ENCODE measurements around the gene NCAPD2. TPM values are rescaled to one million over a fixed set of nuclear protein-coding genes. Genes with fewer than 3 reads are reported as not detected.
A peak's percentile ranks its signal among the peaks of the same experiment; 100 is the strongest.
"Not testable (repeated sequence)": the region's sequence is repeated elsewhere in the genome, so short reads cannot be mapped to it uniquely, and the experiment has no call there.

NCAPD2 gene
- total RNA-seq, 2 experiments from 2014 or later = 192 to 196 TPM

DNA sequence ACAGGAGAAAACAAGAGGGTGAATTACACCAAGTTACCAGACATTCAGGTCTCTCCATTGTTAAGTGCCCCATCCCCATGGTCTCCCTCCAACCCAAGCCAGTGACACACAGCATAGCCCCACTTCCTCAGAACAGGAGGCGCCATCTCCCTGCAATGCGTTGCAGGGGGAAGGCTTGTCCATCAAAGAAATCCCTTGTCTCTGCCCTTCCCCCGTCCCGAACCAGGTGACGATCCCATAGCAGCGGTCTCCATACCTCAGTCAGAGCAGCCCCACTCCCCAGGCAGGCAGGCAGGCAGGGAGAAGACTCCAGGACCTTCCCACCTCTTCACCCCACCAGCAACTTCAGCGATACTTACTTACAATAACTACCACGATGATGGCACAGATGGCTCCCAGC is 29.4 kb upstream of the NCAPD2 start:
- POLR2A ChIA-PET = interaction anchor here (0.8 to 2.2 kb wide), 8 partner anchors 13 to 74 kb away, joined by 3 to 16 read pairs (median 5); partner anchors contain the start of genes CD27, MRPL51 and TAPBPL
- Mint-ChIP-seq H3K4me3 (peak overlapping the region; percentile 76), H3K36me3 (peaks cover 87% of the 10 kb centered on the region), H3K4me1 (ENCODE audit: low read depth) (peaks cover 91% of the 10 kb centered on the region), H3K27me3 (no peaks in the 10 kb centered on the region), H3K9me3 (no peaks in the 10 kb centered on the region), H3K27ac (peak overlapping the region; percentile 99)
- DNase-seq = no peak
- intact Hi-C loops (cut with micrococcal nuclease) = no loop called here
- CTCF ChIA-PET = interaction anchor here (0.8 to 8.4 kb wide), 27 partner anchors 7 to 408 kb away, joined by 3 to 288 read pairs (median 8); partner anchors contain the start of genes CD27, MRPL51, SPSB2 and TAPBPL

- H3K4me3 Mint-ChIP-seq = no peak overlapping the region
- peak; percentile 45 for DNase-seq
- ChIA-PET CTCF (interaction anchor here (0.6 to 8.4 kb wide), 39 partner anchors 8 to 407 kb away, joined by 3 to 288 read pairs (median 6); partner anchors contain the start of genes CD27, GAPDH, MRPL51 and SPSB2), POLR2A (interaction anchor here (0.7 to 2.2 kb wide), 15 partner anchors 9 to 73 kb away, joined by 3 to 16 read pairs (median 4); partner anchors contain the start of genes CD27, MRPL51 and TAPBPL)
- H3K27me3 Mint-ChIP-seq = no peaks in the 10 kb centered on the region
- no peaks in the 10 kb centered on the region for H3K9me3 Mint-ChIP-seq
- H3K27ac Mint-ChIP-seq = peak overlapping the region; percentile 72
- intact Hi-C loops (cut with micrococcal nuclease) = loop anchor here (1.0 kb wide), 1 partner anchor 42 kb away; no protein-coding TSS in a partner anchor
- peaks cover 84% of the 10 kb centered on the region for H3K4me1 Mint-ChIP-seq (ENCODE audit: low read depth)
- peaks cover 77% of the 10 kb centered on the region for H3K36me3 Mint-ChIP-seq
Observed at GRCh38 chr12:6465467-6466183, 28.3 kb upstream of the NCAPD2 start.

- H3K9me3 Mint-ChIP-seq = no peaks in the 10 kb centered on the region
- H3K4me3 Mint-ChIP-seq = no peak overlapping the region
- no peaks in the 10 kb centered on the region for H3K27me3 Mint-ChIP-seq
Observed at GRCh38 chr12:6466184-6466573, 27.7 kb upstream of the NCAPD2 start.

DNA sequence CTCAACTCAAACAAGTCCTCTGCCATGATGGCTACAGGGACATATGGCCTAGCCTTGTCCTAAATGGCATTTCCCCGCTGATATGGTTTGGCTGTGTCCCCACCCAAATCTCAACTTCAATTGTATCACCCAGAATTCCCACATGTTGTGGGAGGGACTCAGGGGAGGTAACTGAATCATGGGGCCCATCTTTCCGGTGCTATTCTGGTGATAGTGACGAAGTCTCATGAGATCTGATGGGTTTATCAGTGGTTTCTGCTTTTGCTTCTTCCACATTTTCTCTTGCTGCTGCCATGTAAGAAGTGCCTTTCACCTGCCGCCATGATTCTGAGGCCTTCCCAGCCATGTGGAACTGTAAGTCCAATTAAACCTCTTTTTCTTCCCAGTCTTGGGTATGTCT is 27.2 kb upstream of the NCAPD2 start:
- H3K27me3 Mint-ChIP-seq; intact Hi-C loops (cut with micrococcal nuclease); DNase-seq; H3K9me3 Mint-ChIP-seq: not testable (repeated sequence)
- POLR2A ChIA-PET = interaction anchor here (1.4 to 5.6 kb wide), 6 partner anchors 43 to 70 kb away, joined by 4 to 54 read pairs (median 7); partner anchors contain the start of gene GAPDH
- Mint-ChIP-seq H3K36me3 (peaks cover 67% of the 10 kb centered on the region), H3K4me3 (peak overlapping the region; percentile 49), H3K27ac (peak overlapping the region; percentile 89), H3K4me1 (ENCODE audit: low read depth) (peaks cover 82% of the 10 kb centered on the region)
- CTCF ChIA-PET = interaction anchor here (1.0 to 8.4 kb wide), 13 partner anchors 10 to 146 kb away, joined by 3 to 288 read pairs (median 12); partner anchors contain the start of genes CD27, TAPBPL and TNFRSF1A

More at GRCh38 chr12:6466184-6466573, 27.7 kb upstream of the NCAPD2 start:
- intact Hi-C loops (cut with micrococcal nuclease) = no loop called here
- POLR2A ChIA-PET = interaction anchor here (0.7 to 2.2 kb wide), 10 partner anchors 10 to 71 kb away, joined by 3 to 16 read pairs (median 6); partner anchors contain the start of genes CD27 and TAPBPL
- H3K36me3 Mint-ChIP-seq = peaks cover 72% of the 10 kb centered on the region
- CTCF ChIA-PET = interaction anchor here (0.6 to 8.4 kb wide), 30 partner anchors 9 to 145 kb away, joined by 3 to 288 read pairs (median 7); partner anchors contain the start of genes CD27, GAPDH, MRPL51 and TAPBPL
- peak overlapping the region; percentile 89 for H3K27ac Mint-ChIP-seq
- no peak for DNase-seq
- H3K4me1 Mint-ChIP-seq (ENCODE audit: low read depth) = peaks cover 84% of the 10 kb centered on the region

GRCh38 chr12:6467571-6468282 is 26.2 kb upstream of the NCAPD2 start:
- Mint-ChIP-seq H3K4me1 (ENCODE audit: low read depth) (peaks cover 78% of the 10 kb centered on the region), H3K27ac (peak overlapping the region; percentile 89), H3K4me3 (peak overlapping the region; percentile 88), H3K36me3 (peaks cover 57% of the 10 kb centered on the region)
- DNase-seq; H3K27me3 Mint-ChIP-seq; H3K9me3 Mint-ChIP-seq; intact Hi-C loops (cut with micrococcal nuclease): not testable (repeated sequence)
- POLR2A ChIA-PET = interaction anchor here (0.8 to 5.6 kb wide), 5 partner anchors 10 to 69 kb away, joined by 4 to 71 read pairs (median 34); partner anchors contain the start of genes GAPDH and TAPBPL
- CTCF ChIA-PET = interaction anchor here (0.7 to 4.3 kb wide), 3 partner anchors 44 to 137 kb away, joined by 3 to 59 read pairs (median 4); no protein-coding TSS in a partner anchor

- no peaks in the 10 kb centered on the region for H3K27me3 Mint-ChIP-seq
- DNase-seq = no peak
- peak overlapping the region; percentile 89 for H3K27ac Mint-ChIP-seq
- intact Hi-C loops (cut with micrococcal nuclease) = no loop called here
- H3K36me3 Mint-ChIP-seq = peaks cover 52% of the 10 kb centered on the region
- ChIA-PET POLR2A (interaction anchor here (0.8 to 5.6 kb wide), 6 partner anchors 10 to 132 kb away, joined by 4 to 71 read pairs (median 33); partner anchors contain the start of genes GAPDH and TAPBPL), CTCF (interaction anchor here (0.7 to 4.3 kb wide), 3 partner anchors 44 to 136 kb away, joined by 3 to 59 read pairs (median 4); no protein-coding TSS in a partner anchor)
- H3K4me3 Mint-ChIP-seq = peak overlapping the region; percentile 88
- H3K9me3 Mint-ChIP-seq = no peaks in the 10 kb centered on the region
- H3K4me1 Mint-ChIP-seq (ENCODE audit: low read depth) = peaks cover 73% of the 10 kb centered on the region
Observed at GRCh38 chr12:6468283-6468575, 25.7 kb upstream of the NCAPD2 start.

GRCh38 chr12:6469092-6469491 is 24.8 kb upstream of the NCAPD2 start:
- intact Hi-C loops (cut with micrococcal nuclease) = loop anchor here (1.0 kb wide), 2 partner anchors 42 to 46 kb away; no protein-coding TSS in a partner anchor
- Mint-ChIP-seq H3K4me1 (ENCODE audit: low read depth) (peaks cover 64% of the 10 kb centered on the region), H3K4me3 (peak overlapping the region; percentile 88), H3K27me3 (no peaks in the 10 kb centered on the region), H3K9me3 (no peaks in the 10 kb centered on the region), H3K27ac (peak overlapping the region; percentile 89), H3K36me3 (peaks cover 45% of the 10 kb centered on the region)
- POLR2A ChIA-PET = interaction anchor here (2.5 to 5.6 kb wide), 8 partner anchors 9 to 133 kb away, joined by 14 to 72 read pairs (median 40); partner anchors contain the start of genes GAPDH, MRPL51, NCAPD2 and TAPBPL
- CTCF ChIA-PET = interaction anchor here (4.3 kb wide), 1 partner anchor 45 kb away, joined by 59 read pairs; no protein-coding TSS in a partner anchor
- peak; percentile 46 for DNase-seq

GRCh38 chr12:6469609-6470374 is 24.1 kb upstream of the NCAPD2 start:
- peak overlapping the region; percentile 88 for H3K4me3 Mint-ChIP-seq
- H3K4me1 Mint-ChIP-seq (ENCODE audit: low read depth) = peaks cover 57% of the 10 kb centered on the region
- no peaks in the 10 kb centered on the region for H3K27me3 Mint-ChIP-seq
- H3K9me3 Mint-ChIP-seq = no peaks in the 10 kb centered on the region
- CTCF ChIA-PET = interaction anchor here (0.9 to 4.3 kb wide), 10 partner anchors 8 to 133 kb away, joined by 3 to 59 read pairs (median 8); partner anchors contain the start of genes GAPDH, MRPL51 and TAPBPL
- H3K36me3 Mint-ChIP-seq = peaks cover 38% of the 10 kb centered on the region
- DNase-seq = no peak
- peak overlapping the region; percentile 89 for H3K27ac Mint-ChIP-seq
- intact Hi-C loops (cut with micrococcal nuclease) = loop anchor here (1.0 to 2.0 kb wide), 7 partner anchors 7 to 284 kb away; partner anchors contain the start of genes MLF2 and MRPL51
- POLR2A ChIA-PET = interaction anchor here (0.9 to 5.6 kb wide), 19 partner anchors 9 to 382 kb away, joined by 3 to 72 read pairs (median 10); partner anchors contain the start of genes CD27, GAPDH, MRPL51 and NCAPD2

GRCh38 chr12:6470375-6471163 is 23.3 kb upstream of the NCAPD2 start, which contains the start of gene VAMP1:
VAMP1 (minus strand) TSS chr12:6470677; CDS start chr12:6470531, 146 bp downstream.
- POLR2A ChIA-PET = interaction anchor here (0.7 to 5.6 kb wide), 23 partner anchors 10 to 382 kb away, joined by 3 to 72 read pairs (median 5); partner anchors contain the start of genes CD27, GAPDH, MRPL51 and NCAPD2

More at GRCh38 chr12:6470375-6471163, 23.3 kb upstream of the NCAPD2 start, which contains the start of gene VAMP1:
- peak; percentile 99 for DNase-seq
- H3K27ac Mint-ChIP-seq = peak within 1 kb of the TSS; percentile 89
- peak within 1 kb of the TSS; percentile 88 for H3K4me3 Mint-ChIP-seq
- H3K27me3 Mint-ChIP-seq = no peaks in the 10 kb centered on the region
- peaks cover 51% of the 10 kb centered on the region for H3K4me1 Mint-ChIP-seq (ENCODE audit: low read depth)
- CTCF ChIA-PET = interaction anchor here (0.7 to 4.3 kb wide), 14 partner anchors 9 to 147 kb away, joined by 3 to 59 read pairs (median 4); partner anchors contain the start of genes GAPDH, MRPL51 and TAPBPL
- H3K36me3 Mint-ChIP-seq = peaks cover 33% of the 10 kb centered on the region
- H3K9me3 Mint-ChIP-seq = no peaks in the 10 kb centered on the region
- intact Hi-C loops (cut with micrococcal nuclease) = loop anchor here (1.0 to 2.0 kb wide), 5 partner anchors 8 to 283 kb away; partner anchors contain the start of genes MLF2 and MRPL51

Data from activated CD4-positive, alpha-beta memory T cell treated with anti-CD3 and anti-CD28 coated beads for 36 hours (primary cell).